A172 (cell line): ENCODE data around the gene TIGD3. TPM values are rescaled to one million over a fixed set of nuclear protein-coding genes. Genes with fewer than 3 reads are reported as not detected.

Experiments used
- DNase-seq: peaks from one replicate; pipeline ENCODE4 v3.0.0-alpha.2; 2015; ENCODE audit warnings: low spot score
- total RNA-seq: library from RNA; depleted of rRNA; stranded (reverse); fragments of >200 nt; shearing (Covaris generic); gene quantifications from 2 replicates; pipeline ENCODE4 v1.2.3, GENCODE V29; 2014

The TIGD3 gene
- total RNA-seq, 1 experiment from 2014 or later, result 3.5 TPM

DNA sequence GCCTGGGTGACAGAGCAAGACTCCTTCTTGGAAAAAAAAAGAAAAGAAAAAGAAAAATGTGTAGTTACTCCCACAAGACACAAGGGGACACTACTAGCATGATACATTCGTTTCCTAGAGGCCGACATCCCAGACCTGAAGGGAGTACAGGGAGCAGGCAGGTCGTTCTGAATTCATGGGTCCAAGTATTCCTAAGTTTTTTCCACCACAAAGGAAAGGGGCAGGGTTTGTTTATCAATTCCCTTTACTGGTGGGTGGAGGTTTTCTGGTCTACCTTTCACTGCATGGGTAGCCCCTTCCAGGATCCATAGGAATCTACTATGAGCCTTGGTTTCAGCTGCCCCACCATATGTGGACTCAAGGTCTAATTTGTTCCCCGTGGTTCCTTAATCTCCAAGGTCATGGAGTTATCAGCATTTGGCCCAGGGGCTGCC lies 11.8 kb downstream of the TIGD3 start:
- peak; percentile 71 for DNase-seq

DNA sequence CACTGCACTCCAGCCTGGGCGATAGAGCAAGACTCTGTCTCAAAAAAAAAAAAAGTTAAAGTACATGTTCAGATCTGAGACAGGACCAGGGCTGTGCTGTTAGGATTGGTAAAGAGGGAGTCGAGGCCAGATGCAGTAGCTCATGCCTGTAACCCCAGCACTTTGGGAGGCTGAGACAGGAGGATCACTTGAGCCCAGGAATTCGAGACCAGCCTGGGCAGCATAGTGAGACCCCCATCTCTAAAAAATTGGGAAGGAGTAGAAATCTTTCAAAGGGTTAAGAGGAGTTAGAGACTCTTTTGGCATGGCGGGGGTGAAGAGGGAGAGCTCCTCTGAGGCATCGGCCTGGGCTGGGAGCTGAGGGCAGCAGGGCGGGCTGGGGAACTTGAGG lies 16.1 kb downstream of the TIGD3 start:
- no peak for DNase-seq

DNA sequence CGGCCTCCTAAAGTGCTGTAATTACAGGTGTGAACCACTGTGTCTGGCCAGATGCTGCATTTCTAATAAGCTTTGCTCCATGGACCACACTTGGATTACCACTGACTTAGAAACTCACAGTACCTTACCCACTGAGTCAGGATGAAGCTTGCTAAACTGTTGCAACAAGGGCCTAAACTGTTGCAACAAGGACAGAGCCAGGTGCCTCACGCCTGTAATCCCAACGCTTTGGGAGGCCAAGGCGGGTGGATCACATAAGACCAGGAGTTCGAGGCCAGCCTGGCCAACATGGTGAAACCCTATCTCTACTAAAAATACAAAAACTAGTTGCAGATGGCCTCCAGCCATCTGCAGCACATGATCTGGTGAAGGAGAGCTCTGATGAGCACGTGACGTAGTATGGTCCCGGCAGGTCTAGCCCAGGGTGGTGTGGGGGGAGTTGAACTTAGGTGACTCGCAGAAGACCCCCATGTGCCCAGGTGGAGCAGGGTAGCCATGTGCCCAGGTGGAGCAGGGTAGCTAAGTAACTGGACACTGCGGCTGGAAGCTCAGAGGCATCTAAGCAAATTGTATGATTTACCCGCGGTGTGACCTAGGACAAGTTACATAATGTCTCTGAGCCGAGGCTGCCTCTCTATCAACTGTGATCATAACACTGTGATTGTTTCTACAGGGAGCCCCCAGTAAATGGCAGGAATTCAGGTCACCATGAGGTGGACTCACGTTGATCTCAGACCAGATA lies 19.5 kb downstream of the TIGD3 start:
- DNase-seq, result no peak

DNA sequence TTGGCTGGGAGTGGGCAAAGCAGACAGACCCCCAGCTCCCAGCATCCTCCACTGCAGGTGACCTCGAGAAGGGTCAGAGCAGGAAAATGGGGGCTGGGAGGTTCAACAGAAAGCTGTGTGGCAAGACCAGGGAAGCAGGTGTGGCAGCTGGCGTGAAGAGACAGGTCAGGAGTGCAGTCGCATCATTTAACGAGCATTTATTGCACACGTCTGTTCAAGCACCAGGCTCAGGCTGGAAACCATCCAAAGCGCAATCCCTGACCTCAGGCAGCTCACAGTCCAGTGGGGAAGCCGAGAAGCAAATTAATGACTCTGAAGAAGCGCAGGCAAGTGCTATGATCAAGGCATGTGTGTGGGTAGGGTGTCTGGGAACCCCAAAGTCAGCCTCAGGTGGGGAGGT lies 20.5 kb downstream of the TIGD3 start:
- no peak for DNase-seq

DNA sequence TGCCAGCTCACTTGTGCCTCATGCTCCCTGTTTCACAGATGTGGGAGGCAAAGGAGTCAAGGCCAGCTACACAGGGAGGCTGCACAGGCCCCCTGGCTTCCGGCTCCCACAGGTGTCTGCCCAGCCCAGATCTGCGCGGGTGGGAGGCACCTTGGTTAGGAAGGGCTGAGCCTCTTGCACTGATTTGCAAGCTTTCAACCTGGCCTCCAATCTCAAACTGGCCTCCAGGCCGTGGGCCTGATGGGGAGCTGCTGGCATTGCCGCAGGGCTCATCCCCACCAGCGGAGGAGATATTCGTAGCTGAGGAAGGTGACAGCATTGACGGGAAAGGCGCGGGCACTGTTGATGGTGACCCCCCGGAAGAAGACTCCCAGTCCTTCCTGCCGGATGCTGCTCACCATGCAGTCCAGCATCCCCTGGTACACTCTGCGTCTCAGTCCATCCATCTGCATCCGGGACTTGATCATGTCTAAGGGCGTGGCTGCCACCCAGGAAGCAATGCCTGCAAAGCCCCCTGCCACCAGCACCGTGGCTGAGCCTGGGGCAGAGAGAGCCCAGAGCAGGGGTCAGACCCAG lies 21.7 kb downstream of the TIGD3 start:
- DNase-seq, result no peak

DNA sequence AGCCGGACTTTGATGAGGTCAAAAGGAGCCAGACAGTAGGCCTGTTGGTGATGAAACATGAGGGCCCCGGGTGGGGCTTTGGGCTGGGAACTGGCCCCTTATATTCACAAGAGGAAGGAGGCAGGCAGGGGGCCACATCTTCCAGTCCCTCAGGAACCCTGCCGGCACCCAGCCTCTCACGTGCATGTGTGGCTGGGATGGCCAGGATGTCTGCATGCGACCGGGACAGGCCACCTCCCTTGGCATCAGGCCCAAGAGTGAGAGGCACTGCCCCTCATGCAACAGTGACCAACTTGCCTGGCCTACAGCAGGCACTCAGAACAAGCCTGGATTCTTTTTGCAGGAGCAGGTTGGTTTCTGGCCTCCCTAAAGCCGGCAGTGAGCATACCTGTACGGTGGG lies 22.5 kb downstream of the TIGD3 start:
- no peak for DNase-seq

DNA sequence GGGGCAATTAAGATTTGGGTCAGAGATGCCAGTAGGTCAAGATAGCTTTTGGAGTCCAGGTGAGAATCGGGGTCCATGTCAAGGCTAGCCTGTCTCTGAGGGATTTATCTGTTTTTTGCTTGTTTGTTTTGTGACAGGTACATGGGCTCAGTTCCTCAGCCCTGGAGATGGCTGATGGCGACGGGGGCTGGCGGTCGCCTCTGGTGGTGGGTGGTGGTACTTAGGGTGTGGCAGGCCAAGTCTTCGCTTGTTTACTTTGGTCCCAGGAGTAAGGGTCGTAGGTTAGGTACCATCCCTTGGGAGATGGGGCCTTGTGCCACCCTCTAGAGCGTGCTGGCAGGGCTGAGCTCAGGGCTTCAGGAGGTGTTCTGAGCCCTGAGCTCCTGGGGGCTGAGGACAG lies 23.2 kb downstream of the TIGD3 start:
- DNase-seq, result no peak

DNA sequence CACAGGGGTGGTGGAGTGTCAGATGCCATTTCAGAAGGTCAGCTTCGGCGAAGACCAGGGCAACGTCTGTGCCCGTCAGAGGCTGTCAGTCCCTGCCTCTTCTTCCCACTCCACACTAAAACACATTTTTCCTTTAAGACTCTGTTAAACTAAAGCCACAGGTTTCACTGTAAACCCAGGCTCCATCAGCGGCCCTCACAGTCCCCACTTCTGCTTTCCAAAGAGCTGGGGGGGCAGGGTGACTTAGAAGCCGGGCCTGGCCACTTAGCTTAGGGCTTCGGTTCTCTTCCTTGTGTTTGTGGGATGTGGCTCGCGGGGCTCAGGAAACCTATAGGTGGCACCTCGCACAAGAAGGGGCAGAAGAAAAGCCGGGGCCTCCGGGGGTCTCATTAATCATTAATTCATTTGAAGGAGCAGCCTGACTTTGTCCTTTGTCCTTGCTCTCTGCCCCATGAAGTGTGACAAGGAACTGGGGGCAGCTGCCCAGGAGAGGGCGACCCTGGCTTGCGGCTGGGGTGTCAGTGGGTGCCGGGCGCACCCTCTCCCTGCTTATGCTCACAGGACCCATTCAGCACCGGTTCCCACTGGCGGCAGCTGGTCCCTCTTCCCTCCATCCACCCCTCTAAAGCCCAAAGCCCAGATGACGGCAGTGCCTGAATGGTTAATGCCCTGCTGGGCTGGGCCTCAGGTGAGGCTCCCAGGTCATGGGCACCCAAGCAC lies 23.8 kb downstream of the TIGD3 start:
- no peak for DNase-seq

DNA sequence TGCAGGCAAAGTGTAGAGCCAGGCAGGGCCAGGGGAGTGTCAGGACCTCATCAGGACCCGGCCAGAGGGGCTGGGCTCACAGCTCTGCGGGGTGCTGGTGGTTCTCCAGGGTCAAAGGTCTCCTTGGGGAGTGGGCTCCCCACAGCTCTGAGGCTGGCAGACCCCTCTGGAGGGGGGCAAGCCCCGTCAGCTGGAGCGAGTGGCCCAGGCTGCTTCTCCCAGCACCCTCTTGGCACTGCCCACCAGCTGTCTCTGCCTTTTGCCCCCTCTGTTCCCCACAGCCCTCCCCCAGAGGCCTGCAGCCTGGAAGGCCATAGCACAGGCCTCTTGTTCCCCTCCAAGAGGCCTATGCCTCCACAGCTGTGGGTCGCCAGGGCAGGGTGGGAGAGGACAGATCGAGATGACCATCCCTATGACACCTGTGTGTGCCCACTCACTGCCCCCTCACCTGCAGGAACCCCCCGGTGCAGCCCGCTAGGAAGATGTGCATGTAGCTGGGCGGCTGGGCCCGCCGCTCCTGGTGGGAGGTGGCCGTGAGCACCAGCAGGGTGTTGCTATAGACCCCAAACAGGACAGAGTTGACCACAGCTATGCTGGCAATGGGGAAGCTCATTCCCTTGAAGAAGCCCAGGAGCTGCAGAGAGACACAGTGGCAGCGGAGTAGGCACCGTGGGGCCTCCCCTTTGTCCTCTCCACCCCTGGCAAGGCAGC lies 24.5 kb downstream of the TIGD3 start:
- DNase-seq, result no peak

DNA sequence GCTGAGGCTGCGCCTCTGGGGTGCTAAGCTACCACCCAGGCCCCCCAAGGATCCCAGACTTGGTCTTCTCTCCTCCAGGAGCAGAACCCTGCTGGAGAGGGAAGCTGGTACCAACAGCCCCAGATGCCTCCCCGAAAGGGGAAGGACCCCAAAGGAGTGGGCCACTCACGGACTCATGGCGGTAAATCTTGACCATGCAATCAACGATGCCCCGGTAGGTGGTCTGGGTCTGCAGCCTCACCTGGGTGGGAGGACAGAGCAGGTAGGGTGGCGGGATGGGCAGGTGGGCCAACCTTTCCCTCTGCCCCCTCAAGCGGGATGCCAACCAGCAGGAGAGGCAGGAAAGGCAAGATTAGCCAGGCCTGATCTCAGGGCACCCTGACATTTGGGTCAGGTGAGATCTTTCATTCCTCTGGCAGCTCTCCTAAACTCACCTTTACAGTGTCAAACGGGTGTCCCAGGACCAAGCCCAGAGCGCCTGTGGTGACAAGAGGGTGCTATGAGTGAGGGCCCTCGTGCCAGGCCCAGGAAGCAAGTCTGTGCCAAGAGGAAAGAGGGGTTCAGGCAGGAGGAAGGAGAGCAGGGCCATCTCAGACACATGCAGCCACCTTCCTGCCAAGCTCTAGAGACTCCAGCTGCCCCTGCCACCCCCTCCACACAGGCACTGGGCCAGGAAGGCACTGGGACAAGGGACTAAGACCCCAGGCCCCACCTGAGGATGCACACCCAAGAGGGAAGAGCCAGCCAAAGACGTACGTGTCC lies 25.3 kb downstream of the TIGD3 start:
- DNase-seq, result no peak

DNA sequence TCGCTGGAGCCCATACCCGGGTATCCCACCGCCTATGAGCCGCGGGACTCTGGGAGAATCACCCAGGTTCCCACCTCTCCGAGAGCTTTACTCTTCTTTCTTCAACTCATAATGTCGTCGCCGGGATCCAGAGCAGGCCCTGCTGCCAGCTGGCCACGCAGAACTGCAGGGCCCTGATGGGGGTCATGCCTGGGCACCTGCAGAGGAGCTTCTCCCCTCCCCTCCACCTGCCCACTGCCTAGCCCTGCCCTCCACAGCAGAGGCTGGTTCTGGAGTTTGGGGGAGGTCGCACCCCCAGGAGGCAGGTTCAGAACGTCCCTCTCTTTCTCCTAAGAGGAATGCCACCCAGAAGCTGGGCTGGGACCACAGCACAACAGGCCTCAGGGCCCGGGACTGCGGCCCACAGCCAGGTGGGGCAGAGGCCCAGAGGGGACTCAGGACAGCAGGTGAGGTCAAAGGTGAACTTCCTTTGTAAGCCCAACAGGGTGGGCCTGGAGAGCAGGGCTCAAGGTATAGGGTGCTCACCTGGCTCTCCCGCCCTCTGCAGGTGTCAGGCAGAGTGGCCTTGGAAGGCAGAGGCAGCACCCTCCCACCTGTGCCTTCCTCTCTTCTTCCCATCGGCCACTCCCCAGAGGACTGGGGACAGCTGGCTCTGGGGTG lies 26.0 kb downstream of the TIGD3 start:
- DNase-seq, result no peak

DNA sequence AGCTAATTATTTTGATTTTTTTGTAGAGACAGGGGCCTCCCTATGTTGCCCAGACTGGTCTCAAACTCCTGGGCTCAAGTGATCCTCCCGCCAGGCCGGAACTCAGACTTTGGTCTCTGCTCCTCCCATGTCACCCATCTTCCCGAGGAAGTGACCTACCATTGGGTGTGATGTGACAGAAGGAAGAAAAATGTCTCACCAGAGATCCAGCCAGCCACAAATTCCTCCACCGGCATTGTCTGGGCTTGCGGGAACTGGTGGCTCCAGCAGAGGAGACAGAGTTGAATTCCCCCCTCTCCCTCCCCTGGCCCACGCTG lies 27.1 kb downstream of the TIGD3 start:
- no peak for DNase-seq

DNA sequence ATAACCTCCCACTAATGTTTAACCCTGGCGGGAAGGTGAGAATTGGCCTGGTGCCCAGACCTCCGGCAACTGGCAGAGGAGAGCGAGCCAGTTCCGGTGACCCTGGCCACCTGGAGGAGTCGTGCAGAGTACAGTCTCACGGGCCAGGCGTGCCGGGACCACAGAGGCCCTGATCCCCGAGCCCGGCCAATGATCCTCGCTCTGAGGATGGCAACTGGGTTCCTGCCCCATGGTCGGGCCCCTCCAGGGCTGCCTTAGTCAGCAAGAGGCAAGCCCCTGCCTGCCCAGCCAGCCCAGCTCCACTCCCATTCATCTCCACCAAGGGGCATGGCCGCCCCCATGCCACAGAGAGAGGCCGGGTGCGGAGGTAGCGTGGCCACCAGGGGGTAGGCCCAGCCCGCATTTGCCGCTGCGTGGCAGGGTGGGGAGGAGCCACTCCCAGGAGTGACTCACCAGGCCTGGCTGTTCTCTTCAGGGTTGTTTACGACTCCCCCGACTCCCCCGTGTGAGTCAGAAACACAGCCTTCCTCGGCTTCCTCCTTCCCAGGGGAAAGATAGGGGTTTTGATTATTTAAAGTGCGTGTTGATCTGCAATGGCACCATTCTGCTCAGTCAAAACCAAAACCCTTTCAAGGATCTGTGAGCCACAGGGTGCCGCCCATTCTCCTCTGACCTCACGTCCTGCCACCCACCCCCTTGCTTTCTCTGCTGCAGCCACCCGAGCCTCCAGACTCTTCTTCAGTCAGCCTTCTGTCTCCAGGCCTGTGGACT lies 27.7 kb downstream of the TIGD3 start, which contains the start of gene SLC25A45:
TSS of gene SLC25A45 (minus strand) at position 614 of the 771 bp plus-strand sequence. CDS start 695 bp downstream, outside the sequence.
- DNase-seq, result peak; percentile 98

DNA sequence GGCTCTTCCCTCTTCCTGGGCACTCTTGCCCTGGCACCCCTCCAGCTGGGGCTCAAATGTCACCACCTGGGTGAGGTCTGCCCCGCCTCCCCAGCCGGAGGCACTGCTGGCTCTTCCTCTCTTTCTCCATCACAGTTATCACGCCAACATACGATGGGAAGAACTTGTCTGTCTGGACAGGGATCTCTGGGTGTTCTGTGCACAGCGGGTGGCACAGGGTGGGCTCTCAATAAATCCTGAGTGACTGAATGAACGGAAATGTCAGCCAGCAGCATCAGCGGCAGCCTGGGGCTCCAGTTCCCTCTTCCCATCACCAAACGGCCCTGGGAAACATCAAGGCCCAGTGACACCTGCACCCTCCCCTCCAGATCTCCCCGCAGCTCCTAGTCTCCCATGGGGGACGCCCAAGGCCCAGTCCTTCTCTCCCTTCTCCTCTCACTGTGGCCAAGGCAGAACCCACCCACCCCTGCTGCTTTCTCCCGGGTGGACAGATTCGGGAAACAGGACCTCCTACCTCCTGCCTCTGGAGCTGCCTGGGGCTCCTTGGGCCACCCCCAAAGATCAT lies 28.3 kb downstream of the TIGD3 start:
- DNase-seq, result no peak

DNA sequence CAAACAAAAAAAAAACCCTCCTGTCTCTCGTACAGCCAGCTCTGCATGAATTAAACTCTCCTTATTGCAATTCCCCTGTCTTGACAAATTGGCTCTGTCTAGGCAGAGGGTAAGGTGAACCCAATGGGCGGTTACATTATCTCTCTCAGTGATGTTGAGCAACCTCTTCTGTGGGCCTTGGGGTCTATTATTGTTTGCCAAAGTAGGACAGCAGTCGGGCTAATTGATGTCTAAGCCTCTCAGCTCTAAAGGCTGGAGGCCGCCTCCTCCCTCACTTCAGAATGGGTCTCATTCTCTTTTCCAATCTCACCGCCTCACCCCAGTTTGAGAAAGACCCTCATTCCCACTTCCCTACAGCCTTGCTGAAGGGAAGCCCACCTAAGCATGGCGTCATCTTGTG lies 29.2 kb downstream of the TIGD3 start:
- DNase-seq, result no peak

DNA sequence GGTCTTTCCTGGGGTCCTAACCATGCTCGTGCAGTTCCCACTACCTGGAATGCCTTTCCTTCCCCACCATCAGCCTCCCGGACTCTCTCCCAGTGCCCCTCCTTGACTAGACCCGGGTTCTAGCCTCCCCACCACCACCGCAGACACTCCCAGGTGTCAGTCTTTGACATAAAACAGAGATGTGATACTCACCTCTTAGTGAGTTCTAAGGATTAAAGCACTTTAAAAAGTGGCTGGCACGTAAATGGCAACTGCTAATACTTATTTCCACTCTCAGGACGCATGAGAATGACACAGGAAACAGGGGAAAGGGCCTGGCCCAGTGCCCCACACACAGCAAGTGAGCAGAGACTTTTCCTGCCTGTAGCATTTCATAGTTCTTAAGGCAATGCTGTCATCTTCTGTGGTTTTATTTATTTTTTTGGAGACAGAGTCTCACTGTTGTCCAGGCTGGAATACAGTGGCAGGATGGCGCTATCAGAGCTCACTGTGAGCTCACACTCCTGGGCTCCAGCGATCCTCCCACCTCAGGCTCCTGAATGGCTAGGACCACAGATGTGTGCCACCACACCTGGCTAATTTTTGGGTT lies 29.8 kb downstream of the TIGD3 start:
- DNase-seq, result peak; percentile 39

DNA sequence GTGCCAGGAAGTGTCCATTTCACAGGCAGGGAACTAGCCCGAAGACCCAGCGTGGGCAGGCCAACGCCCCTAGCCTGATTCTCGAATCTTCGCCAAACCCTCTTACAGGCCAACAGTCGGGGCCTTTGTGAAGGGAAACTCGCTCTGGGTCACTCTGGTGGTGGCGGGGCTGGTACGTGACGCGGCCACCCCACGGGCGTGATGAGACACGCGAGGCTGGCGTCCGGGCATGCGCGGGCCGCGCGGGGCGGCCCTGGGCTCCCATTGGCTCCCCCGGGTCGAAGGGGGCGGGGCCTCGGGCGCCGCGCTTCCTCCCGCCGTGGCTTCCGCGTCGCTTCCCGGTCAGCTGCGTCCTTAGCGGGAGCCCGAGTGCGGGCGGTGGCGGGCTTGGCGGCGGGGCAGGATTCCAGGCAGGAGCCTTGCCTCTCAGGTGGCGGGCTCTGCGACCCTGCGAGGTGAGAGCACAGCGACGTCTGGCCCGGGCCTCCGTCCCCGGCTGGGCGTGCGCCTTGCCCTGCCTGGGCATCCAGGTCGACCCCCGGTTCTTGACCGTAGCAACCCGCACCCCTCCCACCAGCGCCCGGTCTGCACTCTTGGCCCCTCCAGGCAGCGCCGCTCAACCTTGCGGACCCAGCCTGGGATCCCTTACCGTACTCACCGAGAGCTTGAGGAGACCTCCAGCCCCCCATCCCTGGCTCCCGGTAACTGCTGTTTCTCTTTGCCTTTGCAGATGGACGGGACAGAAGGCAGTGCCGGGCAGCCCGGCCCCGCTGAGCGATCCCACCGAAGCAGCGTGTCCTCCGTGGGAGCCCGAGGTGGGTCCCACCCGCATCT lies 32.0 kb downstream of the TIGD3 start, which contains the start of gene FRMD8:
TSS of gene FRMD8 (plus strand) at position 331 of the 834 bp plus-strand sequence. CDS start at position 731, 400 bp downstream.
- DNase-seq, result peak; percentile 63

DNA sequence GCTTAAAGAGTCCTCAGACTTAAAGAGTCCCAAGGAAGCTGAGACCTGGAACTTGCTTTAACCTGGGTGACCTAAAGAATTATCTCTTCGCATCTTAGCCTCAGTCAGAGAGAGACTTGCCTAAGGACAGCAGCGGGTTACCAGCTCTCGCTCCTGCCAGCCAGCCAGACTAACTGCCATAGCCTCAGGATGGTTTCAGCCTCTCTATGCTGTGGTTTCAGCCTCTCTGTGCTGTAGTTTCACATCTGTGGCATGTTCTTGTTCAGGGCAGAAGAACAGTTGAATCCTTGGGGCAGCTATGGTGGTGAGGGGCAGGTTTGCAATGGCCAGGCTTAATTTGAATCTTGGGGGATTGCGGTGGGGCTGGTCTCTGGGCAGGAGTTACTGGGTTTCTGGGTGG lies 34.2 kb downstream of the TIGD3 start:
- no peak for DNase-seq
